ENCODE measurements around the gene IMP3.

IMP3 gene

GRCh38 chr15:75616766-75617165, 23.3 kb downstream of the IMP3 start:
- no peak for DNase-seq

- no peak for DNase-seq
These were observed 33.0 kb downstream of the IMP3 start for GRCh38 chr15:75606711-75607699.

GRCh38 chr15:75606026-75606425, 34.0 kb downstream of the IMP3 start:
- DNase-seq: no peak

- no peak for DNase-seq
These were observed 40.6 kb downstream of the IMP3 start for GRCh38 chr15:75599401-75599800.

GRCh38 chr15:75598361-75598760, 41.7 kb downstream of the IMP3 start:
- DNase-seq: no peak

- no peak for DNase-seq
These were observed 42.2 kb downstream of the IMP3 start for GRCh38 chr15:75597667-75598341.

- DNase-seq: no peak
These were observed 43.2 kb downstream of the IMP3 start for GRCh38 chr15:75596703-75597345.

GRCh38 chr15:75594276-75594675, 45.7 kb downstream of the IMP3 start:
- DNase-seq: no peak

- DNase-seq: no peak
These were observed 48.2 kb downstream of the IMP3 start for GRCh38 chr15:75591655-75592364.

- DNase-seq: no peak
These were observed 49.8 kb downstream of the IMP3 start for GRCh38 chr15:75590239-75590638.

All from NCI-H82 (cell line).